Measurements from ENCODE around the gene TTC39A.
"Not testable (repeated sequence)": the region's sequence is repeated elsewhere in the genome, so short reads cannot be mapped to it uniquely, and the experiment has no call there.

Gene TTC39A

GRCh38 chr1:51325878-51326755 is 4.2 kb downstream of the TTC39A start:
- no peaks in the 10 kb centered on the region for H3K9me3 Mint-ChIP-seq
- ATAC-seq (no peak), DNase-seq (ENCODE audit: low spot score in 2 of 2) (no peak)
- H3K4me3 Mint-ChIP-seq = no peak overlapping the region
- H3K36me3 Mint-ChIP-seq = no peaks in the 10 kb centered on the region
- no peak overlapping the region for H3K27ac Mint-ChIP-seq
- H3K4me1 Mint-ChIP-seq = peaks cover 6% of the 10 kb centered on the region

- Mint-ChIP-seq H3K9me3 (no peaks in the 10 kb centered on the region), H3K4me3 (no peak overlapping the region), H3K27ac (no peak overlapping the region), H3K36me3 (no peaks in the 10 kb centered on the region), H3K4me1 (no peaks in the 10 kb centered on the region)
- ATAC-seq (no peak), DNase-seq (ENCODE audit: low spot score in 2 of 2) (no peak)
Observed at GRCh38 chr1:51325391-51325790, 5.0 kb downstream of the TTC39A start.

GRCh38 chr1:51325011-51325385 is 5.4 kb downstream of the TTC39A start:
- H3K4me1 Mint-ChIP-seq; H3K36me3 Mint-ChIP-seq; DNase-seq (ENCODE audit: low spot score in 2 of 2); H3K4me3 Mint-ChIP-seq; H3K27ac Mint-ChIP-seq; H3K9me3 Mint-ChIP-seq; ATAC-seq: not testable (repeated sequence)

- H3K27ac Mint-ChIP-seq = no peak overlapping the region
- H3K4me3 Mint-ChIP-seq = no peak overlapping the region
- H3K36me3 Mint-ChIP-seq = no peaks in the 10 kb centered on the region
- H3K4me1 Mint-ChIP-seq = no peaks in the 10 kb centered on the region
- no peaks in the 10 kb centered on the region for H3K9me3 Mint-ChIP-seq
- DNase-seq (ENCODE audit: low spot score in 2 of 2) = no peak
- ATAC-seq = no peak
Observed at GRCh38 chr1:51324251-51325010, 5.9 kb downstream of the TTC39A start.

- H3K9me3 Mint-ChIP-seq = no peaks in the 10 kb centered on the region
- ATAC-seq = no peak
- no peak overlapping the region for H3K27ac Mint-ChIP-seq
- no peak for DNase-seq (ENCODE audit: low spot score in 2 of 2)
- no peaks in the 10 kb centered on the region for H3K36me3 Mint-ChIP-seq
- no peaks in the 10 kb centered on the region for H3K4me1 Mint-ChIP-seq
- no peak overlapping the region for H3K4me3 Mint-ChIP-seq
Observed at GRCh38 chr1:51323778-51324177, 6.6 kb downstream of the TTC39A start.

- no peak for DNase-seq (ENCODE audit: low spot score in 2 of 2)
- no peaks in the 10 kb centered on the region for H3K36me3 Mint-ChIP-seq
- no peak for ATAC-seq
- H3K4me3 Mint-ChIP-seq = no peak overlapping the region
- H3K9me3 Mint-ChIP-seq = no peaks in the 10 kb centered on the region
- H3K27ac Mint-ChIP-seq = no peak overlapping the region
- H3K4me1 Mint-ChIP-seq = no peaks in the 10 kb centered on the region
Observed at GRCh38 chr1:51322417-51323101, 7.8 kb downstream of the TTC39A start.

- Mint-ChIP-seq H3K4me1 (no peaks in the 10 kb centered on the region), H3K27ac (no peak overlapping the region), H3K9me3 (no peaks in the 10 kb centered on the region), H3K4me3 (no peak overlapping the region), H3K36me3 (no peaks in the 10 kb centered on the region)
- no peak for DNase-seq (ENCODE audit: low spot score in 2 of 2)
- no peak for ATAC-seq
Observed at GRCh38 chr1:51321924-51322280, 8.5 kb downstream of the TTC39A start.

- no peak overlapping the region for H3K4me3 Mint-ChIP-seq
- no peaks in the 10 kb centered on the region for H3K36me3 Mint-ChIP-seq
- H3K4me1 Mint-ChIP-seq = no peaks in the 10 kb centered on the region
- H3K9me3 Mint-ChIP-seq = no peaks in the 10 kb centered on the region
- DNase-seq (ENCODE audit: low spot score in 2 of 2) = no peak
- no peak overlapping the region for H3K27ac Mint-ChIP-seq
- ATAC-seq = no peak
Observed at GRCh38 chr1:51320967-51321923, 9.1 kb downstream of the TTC39A start.

GRCh38 chr1:51317798-51318197 is 12.6 kb downstream of the TTC39A start:
- Mint-ChIP-seq H3K36me3 (no peaks in the 10 kb centered on the region), H3K4me3 (no peak overlapping the region), H3K27ac (no peak overlapping the region), H3K9me3 (no peaks in the 10 kb centered on the region), H3K4me1 (peaks cover 11% of the 10 kb centered on the region)
- no peak for ATAC-seq
- DNase-seq (ENCODE audit: low spot score in 2 of 2) = no peak

- Mint-ChIP-seq H3K4me3 (no peak overlapping the region), H3K27ac (peak overlapping the region; percentile 40), H3K36me3 (no peaks in the 10 kb centered on the region), H3K9me3 (no peaks in the 10 kb centered on the region), H3K4me1 (peaks cover 11% of the 10 kb centered on the region)
- ATAC-seq (no peak), DNase-seq (ENCODE audit: low spot score in 2 of 2) (no peak)
Observed at GRCh38 chr1:51316846-51317120, 13.6 kb downstream of the TTC39A start.

- DNase-seq (ENCODE audit: low spot score in 2 of 2) (no peak), ATAC-seq (peak; percentile 43)
- Mint-ChIP-seq H3K4me3 (no peak overlapping the region), H3K27ac (peak overlapping the region; percentile 40), H3K9me3 (no peaks in the 10 kb centered on the region), H3K4me1 (peaks cover 11% of the 10 kb centered on the region), H3K36me3 (no peaks in the 10 kb centered on the region)
Observed at GRCh38 chr1:51316113-51316845, 14.1 kb downstream of the TTC39A start.

- Mint-ChIP-seq H3K27ac (peak overlapping the region; percentile 41), H3K36me3 (no peaks in the 10 kb centered on the region), H3K9me3 (no peaks in the 10 kb centered on the region), H3K4me1 (peaks cover 11% of the 10 kb centered on the region), H3K4me3 (no peak overlapping the region)
- DNase-seq (ENCODE audit: low spot score in 2 of 2) = no peak
- no peak for ATAC-seq
Observed at GRCh38 chr1:51314974-51315373, 15.4 kb downstream of the TTC39A start.

- H3K4me3 Mint-ChIP-seq = no peak overlapping the region
- peaks cover 11% of the 10 kb centered on the region for H3K4me1 Mint-ChIP-seq
- no peaks in the 10 kb centered on the region for H3K9me3 Mint-ChIP-seq
- peak overlapping the region; percentile 8 for H3K27ac Mint-ChIP-seq
- DNase-seq (ENCODE audit: low spot score in 2 of 2) = no peak
- peak; percentile 76 for ATAC-seq
- no peaks in the 10 kb centered on the region for H3K36me3 Mint-ChIP-seq
Observed at GRCh38 chr1:51313961-51314777, 16.2 kb downstream of the TTC39A start.

All from stimulated activated effector memory CD8-positive, alpha-beta T cell treated with anti-CD3 and anti-CD28 coated beads, Interleukin-12 subunit alpha, Interleukin-12 subunit beta, amount 100 ng/mL, for 72 hours (primary cell).